HepG2 (cell line): Measurements from ENCODE around the gene SEPTIN10. TPM values are rescaled to one million over a fixed set of nuclear protein-coding genes. Genes with fewer than 3 reads are reported as not detected.
A peak's percentile ranks its signal among the peaks of the same experiment; 100 is the strongest.

Experiments
- GPN1 ChIP-seq: sonication (generic); formaldehyde crosslinking; IDR thresholded peaks from 2 replicates; pipeline ENCODE4 v1.5.1; 2020; ENCODE audit warnings: missing genetic modification reagents, borderline replicate concordance
- HOXA7 ChIP-seq: sonication (generic); formaldehyde crosslinking; IDR thresholded peaks from 2 replicates; pipeline ENCODE4 v1.8.1; 2022; ENCODE audit warnings: mild to moderate bottlenecking, missing genetic modification reagents, moderate library complexity
- JARID2 ChIP-seq: sonication (generic); formaldehyde crosslinking; IDR thresholded peaks from 2 replicates; pipeline ENCODE4 v1.8.1; 2023; ENCODE audit warnings: missing genetic modification reagents, inconsistent platforms; ENCODE audit not compliant: insufficient replicate concordance
- JDP2 ChIP-seq: sonication (generic); formaldehyde crosslinking; IDR thresholded peaks from 2 replicates; pipeline ENCODE4 v1.8.1; 2022; ENCODE audit warnings: missing genetic modification reagents, borderline replicate concordance
- KAT2B ChIP-seq: fragments of 150-350 bp; IDR thresholded peaks from 2 replicates; pipeline ENCODE4 v1.6.1; 2014; ENCODE audit warnings: low read depth, low read length, borderline replicate concordance
- KMT2B ChIP-seq: IDR thresholded peaks from 2 replicates; pipeline ENCODE4 v1.6.1; 2016; ENCODE audit warnings: missing genetic modification reagents, missing compliant biosample characterization
- NR1H2 ChIP-seq: sonication (generic); formaldehyde crosslinking; IDR thresholded peaks from 2 replicates; pipeline ENCODE4 v1.8.1; 2022; ENCODE audit warnings: low read depth, missing genetic modification reagents, borderline replicate concordance
- NR2F1 ChIP-seq, 2 experiments: fragments of 450-650 bp in 1 of 2; formaldehyde crosslinking in 1 of 2; IDR thresholded peaks; 2 replicates each; pipeline versions ENCODE4 v1.5.0 to v1.6.1; 2016 to 2020; ENCODE audit warnings: mild to moderate bottlenecking in 1 of 2, missing compliant biosample characterization in 1 of 2, missing genetic modification reagents in 1 of 2, moderate library complexity in 1 of 2
- RXRA ChIP-seq: sonication (generic); formaldehyde crosslinking; IDR thresholded peaks from 2 replicates; pipeline ENCODE4 v1.5.1; 2020; ENCODE audit warnings: missing genetic modification reagents
- SALL1 ChIP-seq: sonication (generic); formaldehyde crosslinking; IDR thresholded peaks from 2 replicates; pipeline ENCODE4 v1.8.0; 2022; ENCODE audit warnings: mild to moderate bottlenecking, missing genetic modification reagents
- SIN3A ChIP-seq: IDR thresholded peaks from 2 replicates; pipeline ENCODE4 v1.6.1; 2011; ENCODE audit warnings: low read depth, mild to moderate bottlenecking, control low read depth, low read length, borderline replicate concordance
- ZNF160 ChIP-seq: sonication (generic); formaldehyde crosslinking; IDR thresholded peaks from 2 replicates; pipeline ENCODE4 v1.8.0; 2022; ENCODE audit warnings: mild to moderate bottlenecking, inconsistent platforms, missing genetic modification reagents
- ZNF251 ChIP-seq: sonication (generic); formaldehyde crosslinking; IDR thresholded peaks from 2 replicates; pipeline ENCODE4 v1.9.0; 2021; ENCODE audit warnings: mild to moderate bottlenecking, missing genetic modification reagents
- ZNF318 ChIP-seq: sonication (generic); formaldehyde crosslinking; IDR thresholded peaks from 2 replicates; pipeline ENCODE4 v1.4.0; 2020; ENCODE audit warnings: mild to moderate bottlenecking, missing genetic modification reagents
- ZNF329 ChIP-seq: sonication (generic); formaldehyde crosslinking; IDR thresholded peaks from 2 replicates; pipeline ENCODE4 v1.9.0; 2021; ENCODE audit warnings: low read depth, mild to moderate bottlenecking, missing genetic modification reagents
- ZNF331 ChIP-seq: sonication (generic); formaldehyde crosslinking; IDR thresholded peaks from 2 replicates; pipeline ENCODE4 v1.4.0; 2020; ENCODE audit warnings: missing genetic modification reagents
- ZNF383 ChIP-seq: sonication (generic); formaldehyde crosslinking; IDR thresholded peaks from 2 replicates; pipeline ENCODE4 v1.4.0; 2020; ENCODE audit warnings: missing genetic modification reagents, mild to moderate bottlenecking, borderline replicate concordance
- ZNF772 ChIP-seq: sonication (generic); formaldehyde crosslinking; IDR thresholded peaks from 2 replicates; pipeline ENCODE4 v1.5.0; 2020; ENCODE audit warnings: mild to moderate bottlenecking, missing genetic modification reagents
- ZNF790 ChIP-seq: sonication (generic); formaldehyde crosslinking; IDR thresholded peaks from 2 replicates; pipeline ENCODE4 v1.8.0; 2022; ENCODE audit warnings: missing genetic modification reagents, mild to moderate bottlenecking, borderline replicate concordance
- polyA plus RNA-seq, 8 experiments: library from polyadenylated mRNA; depleted of rRNA in 3 of 8; stranded (reverse) in 7 of 8; unstranded in 1 of 8; fragments of >200 nt; fragmentation: Illumina TruSeq in 4 of 8; extraction: Trizol in 4 of 8; gene quantifications; 2 replicates each; pipeline versions ENCODE4 v1.2.1 to v1.2.3, GENCODE V29; 2011 to 2016; ENCODE audit warnings: low read depth in 4 of 8, missing spikeins in 1 of 8, mixed read lengths in 1 of 8; ENCODE audit not compliant: insufficient read depth in 1 of 8
- total RNA-seq, 5 experiments: library from RNA; depleted of rRNA; stranded (reverse); fragments of >200 nt; fragmentation: Illumina TruSeq; extraction: Trizol; gene quantifications; 2 replicates each; pipeline ENCODE4 v1.2.3, GENCODE V29; 2016; ENCODE audit warnings: low read depth in 1 of 5
- TF ChIP-seq, protein P1 (sequence below): sonication (generic); formaldehyde crosslinking; IDR thresholded peaks from 2 replicates; pipeline ENCODE4 v1.8.0; 2022; ENCODE audit warnings: missing genetic modification reagents, mild to moderate bottlenecking, borderline replicate concordance
- TF ChIP-seq, protein P2 (sequence below): IDR thresholded peaks from 2 replicates; pipeline ENCODE4 v1.6.1; 2016

SEPTIN10 gene
- total and polyA plus RNA-seq, 2 of the 13 experiments (the other 11 are each of a cell fraction or from before 2014, with no cell fraction given): 45.8 to 67.5 TPM

DNA sequence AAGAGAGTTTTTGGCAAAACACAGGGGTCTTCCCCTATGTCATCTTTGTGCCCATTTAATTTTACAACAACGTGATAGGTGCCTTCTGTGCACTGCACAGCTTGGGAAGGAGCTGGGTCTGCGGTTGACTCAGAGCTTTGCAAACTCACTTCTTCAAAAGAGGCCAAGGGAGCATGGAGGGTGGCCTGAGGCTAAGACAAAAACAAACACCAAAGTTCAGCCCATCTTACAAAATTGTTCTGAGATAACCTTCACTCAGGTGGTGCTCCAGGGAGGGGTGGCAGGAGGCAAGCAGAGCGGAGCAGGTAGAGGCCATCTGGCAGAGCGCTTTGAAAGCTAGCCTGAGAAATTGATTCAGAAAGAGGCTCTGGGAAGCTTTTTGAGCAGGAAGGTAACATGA lies 10.2 kb upstream of the SEPTIN10 start (continued):
- TF ChIP-seq ZNF318 (CRISPR knock-in tag) (no peak), SALL1 (CRISPR knock-in tag) (peak; percentile 72), KAT2B (no peak), JDP2 (CRISPR knock-in tag) (no peak), NR2F1 (CRISPR knock-in tag; IDR thresholded peaks at IDR 0.05) (no peak), ZNF329 (CRISPR knock-in tag) (no peak), ZNF790 (CRISPR knock-in tag) (no peak), ZNF331 (0 out of 2 replicates have a peak, but pooled peaks have one; percentile 18), ZNF772 (CRISPR knock-in tag) (no peak), GPN1 (CRISPR knock-in tag) (no peak), NR1H2 (CRISPR knock-in tag) (no peak), ZNF251 (CRISPR knock-in tag) (no peak), ZNF383 (no peak), HOXA7 (no peak), ZNF160 (CRISPR knock-in tag) (no peak), KMT2B (no peak), RXRA (CRISPR knock-in tag) (peak; percentile 77; the same call in 1 of the 2 replicates), SIN3A (no peak), JARID2 (CRISPR knock-in tag) (no peak)
- TF ChIP-seq, protein P1, sequence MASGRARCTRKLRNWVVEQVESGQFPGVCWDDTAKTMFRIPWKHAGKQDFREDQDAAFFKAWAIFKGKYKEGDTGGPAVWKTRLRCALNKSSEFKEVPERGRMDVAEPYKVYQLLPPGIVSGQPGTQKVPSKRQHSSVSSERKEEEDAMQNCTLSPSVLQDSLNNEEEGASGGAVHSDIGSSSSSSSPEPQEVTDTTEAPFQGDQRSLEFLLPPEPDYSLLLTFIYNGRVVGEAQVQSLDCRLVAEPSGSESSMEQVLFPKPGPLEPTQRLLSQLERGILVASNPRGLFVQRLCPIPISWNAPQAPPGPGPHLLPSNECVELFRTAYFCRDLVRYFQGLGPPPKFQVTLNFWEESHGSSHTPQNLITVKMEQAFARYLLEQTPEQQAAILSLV (CRISPR knock-in tag): no peak
- TF ChIP-seq, protein P2, sequence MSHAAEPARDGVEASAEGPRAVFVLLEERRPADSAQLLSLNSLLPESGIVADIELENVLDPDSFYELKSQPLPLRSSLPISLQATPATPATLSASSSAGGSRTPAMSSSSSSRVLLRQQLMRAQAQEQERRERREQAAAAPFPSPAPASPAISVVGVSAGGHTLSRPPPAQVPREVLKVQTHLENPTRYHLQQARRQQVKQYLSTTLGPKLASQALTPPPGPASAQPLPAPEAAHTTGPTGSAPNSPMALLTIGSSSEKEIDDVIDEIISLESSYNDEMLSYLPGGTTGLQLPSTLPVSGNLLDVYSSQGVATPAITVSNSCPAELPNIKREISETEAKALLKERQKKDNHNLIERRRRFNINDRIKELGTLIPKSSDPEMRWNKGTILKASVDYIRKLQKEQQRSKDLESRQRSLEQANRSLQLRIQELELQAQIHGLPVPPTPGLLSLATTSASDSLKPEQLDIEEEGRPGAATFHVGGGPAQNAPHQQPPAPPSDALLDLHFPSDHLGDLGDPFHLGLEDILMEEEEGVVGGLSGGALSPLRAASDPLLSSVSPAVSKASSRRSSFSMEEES (CRISPR knock-in tag): no peak
